ENCODE data around the gene C10orf105. TPM values are rescaled to one million over a fixed set of nuclear protein-coding genes. Genes with fewer than 3 reads are reported as not detected.

The C10orf105 gene
- total and polyA plus RNA-seq, 2 of the 8 experiments (the other 6 are each of a cell fraction or from before 2014, with no cell fraction given) = 0.71 to 0.73 TPM

GRCh38 chr10:71743089-71743838 is 23.7 kb upstream of the C10orf105 start:
- Histone ChIP-seq H4K5ac (ENCODE audit: insufficient read length, low read depth, low read length) (no peak overlapping the region), H3K79me1 (ENCODE audit: low read depth, low read length) (no peaks in the 10 kb centered on the region), H3K9me3 (ENCODE audit: insufficient read depth in 2 of 2, low read depth in 1 of 2, low read length in 1 of 2) (no peaks in the 10 kb centered on the region), H3K4me3 (ENCODE audit: extremely low read depth in 1 of 4, insufficient read depth in 2 of 4, low read depth in 3 of 4, low read length in 4 of 4) (no peak overlapping the region), H2AFZ (ENCODE audit: low read length) (no peak overlapping the region), H3K9ac (replicated peaks in 1 of 4; ENCODE audit: extremely low read depth in 1 of 4, low read depth in 3 of 4, low read length in 3 of 4) (no peak overlapping the region), H2BK20ac (ENCODE audit: low read length) (no peak overlapping the region), H2BK5ac (ENCODE audit: low read depth, low read length) (no peak overlapping the region), H2AK5ac (ENCODE audit: low read depth, low read length) (no peak overlapping the region), H4K20me1 (replicated peaks in 1 of 2; ENCODE audit: control insufficient read depth in 1 of 2, insufficient read depth in 2 of 2, low read length in 2 of 2) (no peaks in the 10 kb centered on the region), H3K23ac (ENCODE audit: insufficient read length) (no peak overlapping the region), H3K4me2 (ENCODE audit: insufficient read depth in 1 of 2, low read depth in 2 of 2, low read length in 2 of 2) (no peak overlapping the region), H4K91ac (replicated peaks; ENCODE audit: insufficient read length, low read length) (no peak overlapping the region), H3K79me2 (ENCODE audit: control insufficient read depth in 1 of 2, insufficient read depth in 2 of 2, low read length in 2 of 2) (no peaks in the 10 kb centered on the region), H2BK12ac (ENCODE audit: low read depth, low read length) (no peak overlapping the region), H3K4ac (replicated peaks; ENCODE audit: insufficient read length, low read depth, low read length) (no peak overlapping the region), H2BK15ac (ENCODE audit: low read length) (no peak overlapping the region), H2BK120ac (replicated peaks; ENCODE audit: low read depth, low read length) (no peak overlapping the region), H3K36me3 (ENCODE audit: control insufficient read depth in 2 of 4, insufficient read depth in 4 of 4, low read length in 3 of 4) (no peaks in the 10 kb centered on the region), H3K27ac (ENCODE audit: low read depth, low read length) (no peak overlapping the region), H3K56ac (replicated peaks; ENCODE audit: insufficient read length, low read depth, low read length) (no peak overlapping the region), H3K14ac (ENCODE audit: insufficient read length) (no peak overlapping the region), H3K27me3 (replicated peaks in 1 of 4; ENCODE audit: control insufficient read depth in 3 of 4, extremely low read depth in 1 of 4, insufficient read depth in 3 of 4, low read length in 3 of 4) (0 out of 7 replicates have a peak, but pooled peaks cover 0 to 2% (median 0%) of the 10 kb centered on the region in 4 experiments), H3K18ac (ENCODE audit: extremely low read depth, low read length) (no peak overlapping the region), H3K4me1 (replicated peaks in 1 of 4; ENCODE audit: control insufficient read depth in 3 of 4, insufficient read depth in 4 of 4, low read length in 3 of 4) (peaks cover 1 to 8% (median 4%) of the 10 kb centered on the region in 4 experiments; a peak in 4 of 7 replicates), H4K8ac (ENCODE audit: extremely low read depth, insufficient read depth, low read length) (no peak overlapping the region), H3K23me2 (ENCODE audit: low read depth, low read length) (no peaks in the 10 kb centered on the region)
- no peak for DNase-seq (ENCODE audit: low read depth in 1 of 2, low spot score in 2 of 2)
- CTCF ChIA-PET (ENCODE audit: partially characterized antibody) = interaction anchor here (0.8 to 2.8 kb wide), 5 partner anchors 11 to 425 kb away, joined by 3 to 14 read pairs (median 5); partner anchors contain the start of gene C10orf105
- TF ChIP-seq SP2 (IDR thresholded peaks at IDR 0.05; ENCODE audit: low read length) (no peak), YY1 (IDR thresholded peaks at IDR 0.05; ENCODE audit: low read depth, low read length) (no peak), EP300 (IDR thresholded peaks at IDR 0.05; ENCODE audit: borderline replicate concordance in 1 of 2, low read depth in 2 of 2, low read length in 2 of 2) (no peak), KDM5A (IDR thresholded peaks at IDR 0.05; ENCODE audit: low read length) (no peak)
- 87% methylated on average over 4 of the region's 4 CpGs; no CpG with 5 or more reads in 1 of the 2 experiments for WGBS, 2 experiments (ENCODE audit: extremely low coverage in 1 of 2, insufficient coverage in 1 of 2, insufficient read length in 1 of 2, insufficient replicate concordance in 2 of 2, low coverage in 1 of 2, low lambda C conversion rate in 2 of 2, missing lambda C conversion rate in 1 of 2)
- no peak for FAIRE-seq
- POLR2A ChIA-PET (ENCODE audit: partially characterized antibody) = no interaction called here
